Fibroblast of peridontal ligament (primary cell): ENCODE measurements around the gene GNAS-AS1.
"Not testable (repeated sequence)": the region's sequence is repeated elsewhere in the genome, so short reads cannot be mapped to it uniquely, and the experiment has no call there.

Source experiments
- DNase-seq: peaks from one replicate; pipeline ENCODE4 v3.0.0-alpha.2; 2010; ENCODE audit errors: extremely low read depth

GNAS-AS1 gene

GRCh38 chr20:58836616-58837204, 14.0 kb downstream of the GNAS-AS1 start:
- DNase-seq: no peak

DNA sequence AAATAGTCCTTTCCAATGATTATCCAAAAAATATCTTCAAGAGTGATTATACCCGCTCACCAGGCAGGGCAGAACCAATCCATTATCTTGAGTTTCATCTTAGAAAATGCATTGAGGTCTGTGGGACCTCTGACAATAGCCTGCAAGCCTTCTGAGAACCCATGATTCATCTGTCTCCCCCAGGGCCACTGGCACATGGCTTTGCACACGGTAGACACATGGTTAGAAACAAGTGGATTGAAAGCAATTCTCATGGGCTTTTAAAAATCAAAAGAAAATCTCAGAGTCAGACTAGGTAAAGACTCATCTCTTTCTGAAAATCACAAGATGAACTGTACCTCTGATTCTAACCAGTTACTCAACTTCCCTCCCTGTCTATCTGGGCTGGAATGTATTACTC, 15.5 kb downstream of the GNAS-AS1 start:
- DNase-seq: no peak

- DNase-seq: no peak
These were observed 16.8 kb downstream of the GNAS-AS1 start for GRCh38 chr20:58833921-58834320.

DNA sequence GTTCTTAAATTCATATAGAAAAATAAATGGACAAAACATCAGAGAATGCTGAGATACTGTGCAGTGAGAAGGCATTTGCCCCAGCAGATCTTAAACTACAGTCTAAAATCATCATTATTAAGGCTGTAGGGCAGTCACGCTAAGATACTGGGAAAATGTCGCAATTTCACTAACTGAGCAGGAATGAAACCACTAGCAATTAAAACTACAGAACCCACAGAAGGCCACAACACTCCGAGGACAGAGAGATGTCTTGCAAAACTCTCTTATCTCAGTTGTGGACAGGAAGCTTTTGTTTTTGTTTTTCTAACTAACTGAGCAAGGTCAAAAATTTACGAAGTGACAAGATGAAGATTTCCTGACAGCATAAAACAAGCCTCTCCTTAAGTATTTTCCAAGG, 18.2 kb downstream of the GNAS-AS1 start:
- DNase-seq: no peak

GRCh38 chr20:58829531-58829941, 21.2 kb downstream of the GNAS-AS1 start:
- no peak for DNase-seq

DNA sequence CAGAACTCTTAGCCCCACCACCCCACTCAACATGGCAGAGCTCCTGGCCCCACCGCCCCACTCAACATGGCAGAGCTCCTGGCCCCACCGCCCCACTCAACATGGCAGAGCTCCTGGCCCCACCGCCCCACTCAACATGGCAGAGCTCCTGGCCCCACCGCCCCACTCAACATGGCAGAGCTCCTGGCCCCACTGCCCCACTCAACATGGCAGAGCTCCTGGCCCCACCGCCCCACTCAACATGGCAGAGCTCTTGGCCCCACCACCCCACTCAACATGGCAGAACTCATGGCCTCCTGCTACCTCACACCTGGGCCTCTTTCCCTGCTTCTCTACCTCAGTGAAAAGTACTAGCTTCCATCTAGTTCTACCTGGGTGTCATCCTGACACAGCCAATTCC, 21.9 kb downstream of the GNAS-AS1 start:
- DNase-seq: not testable (repeated sequence)

DNA sequence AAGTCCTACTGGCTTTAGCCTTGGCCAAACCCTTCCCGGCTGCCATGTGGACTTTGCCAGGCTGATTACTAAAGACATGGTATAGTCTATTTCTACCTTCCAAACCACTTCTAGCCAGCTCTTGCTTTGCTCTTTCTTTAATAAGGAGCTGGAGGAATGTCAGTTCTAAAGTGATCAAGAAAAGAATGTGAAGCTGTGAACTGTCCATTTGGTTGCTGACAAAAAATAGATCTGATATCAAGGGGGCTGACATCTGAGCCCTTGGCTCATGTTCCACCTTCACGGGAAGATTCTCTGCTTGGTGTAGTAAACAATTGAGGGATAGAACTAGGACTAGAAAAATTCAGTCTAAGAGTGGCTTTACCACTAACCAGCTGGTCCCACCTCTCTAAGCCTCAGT, 22.6 kb downstream of the GNAS-AS1 start:
- DNase-seq: no peak

DNA sequence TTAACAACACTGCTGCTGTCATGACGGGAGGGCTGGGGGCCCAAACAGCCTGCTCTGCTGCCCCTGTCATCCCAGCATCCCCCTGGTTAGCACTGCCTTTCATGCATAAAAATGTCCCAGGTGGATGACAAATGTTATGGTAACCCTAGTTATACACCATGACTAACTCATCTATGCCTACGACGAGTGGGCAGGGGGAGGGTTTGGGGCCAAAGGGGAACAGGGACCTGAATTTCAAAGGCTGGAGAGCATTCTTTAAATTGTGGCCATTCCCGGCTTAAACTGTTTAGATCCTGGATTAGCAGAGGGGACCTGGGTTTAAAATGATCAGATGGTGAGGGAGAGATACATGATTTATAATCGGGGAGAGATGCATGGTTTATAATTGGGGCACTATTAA, 24.4 kb downstream of the GNAS-AS1 start:
- no peak for DNase-seq

DNA sequence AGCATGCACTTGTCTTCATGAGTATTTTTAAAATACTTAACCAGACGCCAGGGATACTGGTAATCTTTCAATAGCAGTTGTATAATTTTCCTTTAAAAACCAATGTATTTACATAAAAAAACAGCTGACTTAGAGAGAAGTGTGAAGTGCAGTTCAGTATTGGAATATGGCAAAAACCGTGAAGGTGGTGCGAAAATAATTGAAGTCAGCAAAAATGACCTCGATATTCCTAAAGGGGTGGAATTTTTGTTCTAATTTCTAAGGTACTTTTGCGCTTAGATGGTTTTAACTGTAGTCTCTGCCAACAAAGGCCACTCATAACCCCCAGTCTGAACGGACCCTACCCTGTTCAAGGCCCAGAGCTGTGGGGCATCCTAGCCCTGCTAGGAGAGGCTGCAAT, 25.3 kb downstream of the GNAS-AS1 start:
- no peak for DNase-seq

GRCh38 chr20:58824843-58825242, 25.9 kb downstream of the GNAS-AS1 start:
- no peak for DNase-seq

DNA sequence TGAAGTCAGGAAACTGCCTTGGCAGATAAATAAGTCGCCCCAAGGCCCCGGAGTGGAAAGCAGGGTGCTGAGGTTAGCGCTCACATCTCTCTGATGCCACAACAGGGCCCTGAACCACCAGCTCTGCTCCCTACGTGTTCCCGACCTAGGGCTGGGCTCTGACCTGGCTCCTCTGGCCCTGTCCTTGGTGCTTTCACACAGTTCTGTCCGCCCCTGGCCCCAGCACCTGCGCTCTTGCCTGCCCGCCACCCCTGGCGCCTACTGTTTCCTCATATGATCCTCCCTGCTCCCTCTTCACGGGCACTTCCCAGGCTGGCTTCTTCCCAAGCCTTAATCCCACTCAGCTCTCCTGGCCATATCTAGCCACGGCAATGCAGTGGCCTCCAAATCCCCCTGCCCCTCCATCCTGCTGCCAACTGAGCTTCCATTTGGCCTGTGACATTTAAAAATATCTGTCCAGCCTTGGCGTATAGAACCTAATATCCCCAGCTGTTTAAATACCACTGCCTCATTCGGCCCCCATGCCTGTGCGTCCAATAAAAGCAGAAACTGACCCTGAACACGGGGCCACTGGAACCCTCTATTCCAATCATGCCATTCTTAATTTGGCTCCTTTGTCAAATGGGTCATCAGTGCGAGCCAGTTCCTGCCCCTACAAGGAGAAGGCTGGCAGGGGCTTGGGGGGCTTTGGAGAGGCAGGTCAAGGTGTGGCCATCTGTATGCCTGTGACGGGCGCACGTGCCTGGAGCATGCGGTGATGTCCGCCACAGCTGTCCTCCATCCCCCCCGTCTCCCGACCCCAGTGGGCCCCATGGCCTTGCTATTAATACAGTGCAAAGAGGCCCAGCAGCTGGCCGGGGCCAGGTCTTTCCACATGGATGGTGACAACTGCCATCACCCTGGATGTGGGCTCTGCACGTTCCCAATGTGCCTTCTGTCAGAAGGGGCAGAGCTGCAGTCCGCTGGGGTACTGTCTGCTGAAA, 27.7 kb downstream of the GNAS-AS1 start:
- no peak for DNase-seq

- no peak for DNase-seq
These were observed 28.6 kb downstream of the GNAS-AS1 start for GRCh38 chr20:58822149-58822548.

GRCh38 chr20:58820515-58820914, 30.2 kb downstream of the GNAS-AS1 start:
- not testable (repeated sequence) for DNase-seq

DNA sequence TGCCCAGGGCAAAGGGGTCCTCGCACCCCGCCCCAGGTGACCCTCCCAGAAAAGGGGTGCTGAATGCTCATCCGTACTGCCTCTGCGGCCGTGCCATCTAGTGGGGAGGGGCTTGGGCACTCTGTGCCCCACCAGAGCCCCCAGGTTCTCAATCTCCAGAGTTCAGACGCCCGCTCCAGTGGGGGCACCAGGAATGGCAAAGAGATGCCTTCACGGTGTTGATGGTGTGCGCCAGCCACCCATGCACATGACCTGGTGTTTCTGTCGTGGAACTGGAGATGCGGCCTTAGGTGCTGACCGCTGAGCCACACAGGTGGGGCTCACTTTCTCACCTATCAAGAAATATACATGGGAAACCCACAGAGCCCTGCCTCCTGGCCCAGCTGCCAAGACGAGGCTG, 30.8 kb downstream of the GNAS-AS1 start:
- no peak for DNase-seq

- peak; percentile 35 for DNase-seq
These were observed 32.0 kb downstream of the GNAS-AS1 start for GRCh38 chr20:58818586-58819285.

DNA sequence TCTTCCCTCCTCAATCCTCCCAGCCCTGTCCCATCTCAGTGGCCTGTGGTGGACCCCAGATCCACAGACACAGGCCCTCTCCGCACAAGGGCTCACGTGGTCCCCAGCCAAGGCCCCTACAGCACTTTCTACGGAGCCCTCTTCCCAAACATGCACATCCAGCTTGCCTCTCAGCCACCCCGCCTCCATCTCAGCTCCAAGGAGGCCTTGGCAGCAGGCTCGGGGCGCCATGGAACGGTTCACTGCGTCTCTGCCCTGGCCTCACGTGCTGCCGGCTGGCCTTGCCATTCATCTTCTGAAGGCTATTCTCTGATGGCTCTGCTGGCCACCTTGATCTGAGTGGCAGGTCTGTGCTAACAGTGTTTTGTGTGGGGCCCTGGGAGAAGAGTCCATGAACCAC, 33.0 kb downstream of the GNAS-AS1 start:
- DNase-seq: no peak

DNA sequence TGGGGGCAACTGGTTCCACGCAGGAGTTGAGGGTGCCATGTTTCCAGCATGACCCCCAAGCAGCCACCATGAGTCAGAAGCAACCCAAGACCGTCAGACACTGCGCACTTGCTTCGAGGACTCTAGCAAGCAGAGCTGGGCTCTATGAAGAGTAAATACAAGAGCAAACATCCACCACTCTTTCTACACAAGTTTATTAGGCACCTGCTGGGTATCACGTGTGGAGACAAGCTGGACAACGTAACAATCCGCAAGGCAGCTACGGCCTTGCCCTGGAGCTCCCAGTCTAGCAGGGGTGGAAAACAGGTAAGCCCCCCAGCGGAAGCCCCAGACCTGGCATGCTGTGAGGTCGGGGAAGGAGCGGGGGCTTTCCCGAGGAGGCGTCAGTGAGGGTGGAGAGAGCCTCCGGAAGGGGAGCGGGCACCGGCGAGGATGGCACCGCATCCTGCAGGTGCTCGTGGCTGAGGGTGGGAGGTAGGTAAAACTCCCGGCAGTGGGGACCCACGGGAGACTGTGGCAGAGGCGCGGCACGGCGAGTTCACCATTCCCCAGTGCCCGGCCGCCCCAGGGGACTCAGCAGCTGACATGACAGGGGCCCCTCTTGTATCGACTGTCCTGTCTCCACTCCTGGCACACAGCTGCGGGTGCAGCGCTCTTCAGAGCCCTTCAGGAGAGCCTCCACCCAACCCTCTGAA, 33.6 kb downstream of the GNAS-AS1 start:
- DNase-seq: no peak

- no peak for DNase-seq
These were observed 34.7 kb downstream of the GNAS-AS1 start for GRCh38 chr20:58816051-58816450.

DNA sequence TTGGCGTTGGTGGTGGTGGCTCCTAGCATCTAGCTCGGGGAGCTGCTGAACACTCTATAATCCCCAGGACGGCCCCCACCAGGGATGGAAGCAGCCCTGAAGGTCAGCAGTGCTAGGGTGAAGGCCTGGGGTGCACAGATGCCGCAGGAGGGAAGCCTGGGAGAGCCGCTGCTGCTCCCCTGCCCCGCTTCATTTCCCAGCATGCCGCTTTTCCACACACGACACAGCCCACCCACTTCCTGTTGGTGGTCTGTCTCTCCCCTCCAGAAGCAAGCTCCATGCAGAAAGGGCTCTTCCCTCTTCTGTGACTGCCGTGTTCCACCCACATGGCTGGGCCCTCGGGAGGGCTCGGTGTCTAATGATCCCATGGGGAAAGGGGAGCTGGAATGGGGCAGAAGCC, 35.3 kb downstream of the GNAS-AS1 start:
- no peak for DNase-seq

GRCh38 chr20:58813369-58813768, 37.3 kb downstream of the GNAS-AS1 start:
- no peak for DNase-seq

GRCh38 chr20:58811334-58811733, 39.4 kb downstream of the GNAS-AS1 start:
- no peak for DNase-seq

DNA sequence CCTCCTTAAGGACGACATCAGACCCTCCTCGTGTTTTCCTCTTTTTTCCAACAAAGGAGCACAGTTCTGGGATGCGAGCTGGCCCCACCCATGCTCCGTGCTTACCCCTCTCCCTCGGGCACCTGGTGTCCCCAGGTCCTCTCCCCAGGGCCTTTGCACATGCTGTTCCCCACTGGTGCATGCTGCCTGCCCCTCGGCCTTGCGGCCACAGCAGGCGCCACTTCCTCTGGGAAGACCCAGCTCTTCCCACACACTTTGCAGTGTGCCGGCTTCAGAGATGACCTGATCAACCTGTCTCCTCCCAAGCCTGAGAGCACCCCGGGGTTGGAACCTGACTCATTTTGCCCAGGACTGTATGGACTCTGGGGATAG, 39.8 kb downstream of the GNAS-AS1 start:
- no peak for DNase-seq
